GM21723 (cell line): ENCODE data around the gene PRR23A.

Source experiments
- ATAC-seq: cut with Tn5 transposase; IDR thresholded peaks from one replicate; pipeline ENCODE4 v1.9.1; 2021; ENCODE audit warnings: mild to moderate bottlenecking, moderate library complexity; ENCODE audit not compliant: unreplicated experiment

Gene PRR23A

DNA sequence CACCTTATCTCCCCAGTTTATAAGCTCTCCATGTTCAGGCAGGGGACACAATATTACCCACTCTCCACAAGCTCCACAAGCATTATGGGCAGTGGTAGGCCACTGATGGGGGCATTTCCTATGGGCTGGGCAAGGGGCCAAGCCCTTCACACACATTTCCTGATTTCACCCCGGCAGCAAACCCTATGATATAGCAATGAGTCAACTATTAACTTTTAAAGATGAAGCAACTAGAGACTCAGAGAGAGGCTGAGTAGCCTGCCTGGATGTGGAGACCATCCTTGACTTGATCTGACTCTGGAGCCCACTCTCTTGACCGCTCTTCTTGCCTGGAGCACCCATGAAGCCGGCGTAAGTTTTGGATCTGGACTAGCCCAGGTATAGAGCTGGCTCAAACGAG is 31.6 kb downstream of the PRR23A start:
- ATAC-seq, result no peak

DNA sequence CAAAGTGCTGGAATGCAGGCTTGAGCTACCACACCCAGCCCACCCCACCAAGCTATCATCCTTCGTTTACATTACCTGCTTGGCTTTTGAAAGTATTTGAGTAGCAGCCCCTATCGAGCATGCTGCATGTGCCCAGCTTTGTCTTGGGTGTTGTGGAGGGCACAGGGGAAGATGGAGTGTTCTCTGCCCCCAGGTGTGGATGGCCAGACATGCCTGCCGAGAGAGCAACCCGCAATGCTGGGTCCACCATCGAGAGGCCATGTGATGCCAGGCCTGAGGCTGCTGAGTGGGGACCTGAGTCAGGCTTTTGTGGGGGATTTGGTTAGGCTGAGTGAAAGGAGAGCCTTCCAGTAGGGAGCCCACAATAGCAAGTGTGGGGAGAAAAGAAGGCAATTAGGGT is 33.1 kb downstream of the PRR23A start:
- no peak for ATAC-seq

DNA sequence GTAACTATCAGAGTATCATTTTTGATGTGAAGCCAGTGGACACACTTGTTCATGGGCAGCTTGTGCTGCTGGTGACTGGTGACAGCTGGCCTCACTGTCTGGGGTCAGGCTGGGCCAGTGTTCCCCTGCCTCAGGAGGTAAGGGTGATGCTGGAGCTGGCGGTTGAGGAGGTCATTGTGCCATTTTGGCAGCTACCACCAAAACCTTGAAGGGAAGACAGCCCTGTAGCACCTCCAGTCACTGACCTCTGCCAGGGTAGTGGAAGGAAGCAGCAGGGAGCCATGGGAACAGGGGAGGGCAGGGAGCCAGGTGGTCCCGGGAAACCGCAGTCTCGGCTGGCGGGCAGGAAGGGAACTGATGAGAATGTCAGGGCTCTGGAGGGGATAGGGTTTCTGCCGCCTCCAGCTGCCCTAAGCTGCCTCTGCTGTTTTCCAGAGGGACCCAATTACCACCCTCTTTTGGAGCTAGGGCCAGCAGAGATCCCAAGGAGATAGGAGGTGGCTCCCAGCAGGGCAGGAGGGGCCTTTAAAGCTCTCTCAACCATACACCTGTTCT is 34.2 kb downstream of the PRR23A start:
- no peak for ATAC-seq

DNA sequence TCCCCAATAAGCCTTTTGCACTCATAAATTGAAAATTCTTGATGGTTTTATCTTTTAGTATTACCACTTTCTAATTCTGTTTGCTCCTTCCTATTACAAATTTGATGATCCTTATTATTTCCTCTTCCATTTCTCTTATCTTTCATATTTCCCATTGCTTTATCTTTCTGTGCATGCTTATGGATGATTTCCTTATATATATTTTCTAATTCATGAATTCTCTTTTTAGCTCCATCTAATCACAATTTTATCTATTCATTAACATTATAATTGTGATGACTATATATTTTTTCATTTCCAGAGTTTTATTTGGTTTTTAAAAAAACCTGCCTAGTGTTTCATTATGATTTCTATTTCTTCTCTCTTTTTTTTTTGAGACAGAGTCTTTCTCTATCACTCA is 41.1 kb downstream of the PRR23A start:
- ATAC-seq, result no peak

DNA sequence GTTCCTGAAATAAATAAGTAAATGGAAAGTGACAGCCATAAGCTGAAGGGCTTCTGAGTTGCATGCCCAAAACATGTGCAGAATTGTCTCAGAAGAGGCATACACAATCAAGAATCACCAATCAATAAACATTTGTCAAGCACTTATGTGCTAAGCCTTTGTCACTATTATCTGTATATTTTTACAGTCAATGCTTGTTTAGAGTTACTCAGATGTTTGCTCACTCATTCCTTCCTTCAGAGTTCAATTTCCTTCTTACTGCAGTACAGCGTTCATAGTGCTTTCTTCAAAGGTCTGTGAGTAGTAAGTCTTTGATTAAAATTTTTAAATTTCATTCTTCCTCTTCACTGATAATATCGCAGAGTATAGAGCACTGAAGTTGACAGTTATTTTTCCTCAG is 41.8 kb downstream of the PRR23A start:
- no peak for ATAC-seq

DNA sequence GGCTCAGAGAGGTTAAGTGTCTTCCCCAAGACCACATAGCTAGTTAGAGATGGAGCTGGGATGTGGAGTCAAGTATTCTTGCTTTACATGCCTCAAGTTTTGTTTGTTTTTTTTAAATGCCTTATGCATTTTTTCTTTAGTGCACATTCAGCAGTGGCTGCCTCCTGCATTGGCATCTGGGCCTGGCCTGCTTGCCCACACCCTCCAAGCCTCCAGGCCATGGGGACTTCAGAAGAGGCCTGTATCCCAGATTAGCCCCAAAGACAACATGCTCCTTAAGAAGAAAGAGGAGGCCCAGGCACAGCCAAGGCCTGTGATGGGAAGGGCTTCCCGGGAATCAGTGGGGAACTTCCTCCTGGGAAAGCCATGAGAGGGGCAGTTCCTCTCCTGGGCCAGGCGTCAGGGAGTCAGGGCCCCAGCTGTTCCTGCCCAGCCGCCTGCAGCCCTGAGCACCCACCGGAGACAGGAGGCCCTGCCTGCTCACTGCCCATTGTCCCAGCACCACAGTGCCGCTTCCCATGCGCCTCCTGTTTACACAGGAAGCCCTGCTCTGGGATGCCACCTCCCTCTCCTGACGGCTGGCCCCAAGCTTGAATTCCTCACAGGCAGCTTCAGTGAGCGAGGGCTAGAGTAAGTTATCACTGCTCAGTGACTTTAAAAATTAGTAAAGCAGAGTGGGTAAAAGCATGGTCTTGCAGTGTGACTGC is 43.1 kb downstream of the PRR23A start:
- no peak for ATAC-seq

DNA sequence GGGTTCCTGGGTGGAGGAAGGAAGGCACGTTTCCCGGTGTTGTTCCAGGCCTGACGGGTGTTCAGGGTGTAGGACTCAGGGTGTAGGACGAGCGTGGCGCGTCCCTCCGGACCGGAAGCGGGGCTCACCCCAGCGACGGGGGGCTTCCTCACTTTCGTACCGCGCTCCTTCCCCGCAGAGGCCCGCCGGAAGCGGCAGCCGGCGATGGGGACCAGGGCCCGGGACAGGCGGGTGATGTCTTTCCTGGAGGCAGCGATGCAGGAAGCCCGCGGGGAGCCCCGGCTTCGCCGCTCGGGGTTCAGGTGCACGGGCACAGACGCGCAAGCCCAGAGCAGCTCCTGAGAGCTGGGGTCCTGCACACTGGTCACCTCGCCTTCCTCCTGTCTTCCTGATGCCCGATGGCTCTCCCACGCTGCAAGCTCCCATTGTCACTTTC is 45.6 kb downstream of the PRR23A start:
- no peak for ATAC-seq
